HG02870 (cell line): ENCODE measurements around the gene ARHGAP12.

Experiments used
- ATAC-seq: cut with Tn5 transposase; IDR thresholded peaks from one replicate; pipeline ENCODE4 v1.9.1; 2021; ENCODE audit warnings: mild to moderate bottlenecking, moderate library complexity; ENCODE audit not compliant: unreplicated experiment

The ARHGAP12 gene

DNA sequence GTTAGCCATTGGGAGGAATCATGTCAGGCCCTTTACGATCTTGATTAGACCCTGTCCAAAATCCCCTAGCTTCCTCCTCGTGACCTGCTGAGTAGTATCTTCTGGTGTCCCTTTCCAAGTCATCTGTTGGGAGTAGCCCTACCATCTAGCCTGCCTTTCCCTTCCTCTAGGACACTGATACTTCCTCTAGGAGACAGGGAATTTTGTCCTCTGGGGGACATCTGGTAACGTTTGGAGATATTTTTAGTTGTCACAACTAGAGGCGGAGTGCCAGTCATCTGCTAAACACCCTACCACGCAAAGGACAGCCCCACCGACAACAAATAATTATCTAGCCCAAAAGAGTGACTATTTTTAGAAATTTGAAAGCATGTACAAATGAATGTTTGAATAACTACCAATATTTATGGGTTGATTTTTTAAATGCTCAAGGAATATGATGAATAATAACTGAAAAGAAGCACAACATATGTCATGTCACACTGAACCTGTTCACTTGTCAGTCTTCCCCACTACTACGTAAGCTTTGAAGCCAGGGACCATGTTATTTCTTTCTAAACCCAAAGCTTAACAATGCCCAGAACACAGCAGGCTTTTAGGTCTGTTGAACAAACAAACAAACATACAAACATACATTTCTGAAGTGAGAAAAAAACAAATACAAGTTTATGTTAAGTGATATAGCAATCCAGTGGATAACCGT lies 105.9 kb downstream of the ARHGAP12 start:
- no peak for ATAC-seq

DNA sequence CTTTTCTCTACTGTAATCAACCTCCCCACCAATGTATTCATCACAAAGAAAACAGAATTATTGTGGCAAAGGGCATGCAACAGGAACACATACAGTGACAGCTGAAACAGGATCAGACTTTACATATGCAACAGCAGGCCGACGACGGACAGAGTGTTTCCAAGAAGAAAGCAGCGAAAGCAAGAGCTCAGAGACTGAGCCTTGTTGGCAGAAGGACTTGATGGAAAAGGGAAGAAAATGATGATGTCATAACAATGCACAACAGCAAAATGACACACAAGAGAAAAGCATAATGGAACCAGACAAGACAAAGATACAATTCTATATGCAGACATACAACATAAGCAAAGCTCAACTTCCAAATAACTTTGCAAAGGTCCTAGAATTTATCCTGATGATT lies 106.5 kb downstream of the ARHGAP12 start:
- ATAC-seq: no peak

- no peak for ATAC-seq
Measured at GRCh38 chr10:31820778-31821369, 107.8 kb downstream of the ARHGAP12 start.

GRCh38 chr10:31820096-31820495 lies 108.5 kb downstream of the ARHGAP12 start:
- no peak for ATAC-seq

DNA sequence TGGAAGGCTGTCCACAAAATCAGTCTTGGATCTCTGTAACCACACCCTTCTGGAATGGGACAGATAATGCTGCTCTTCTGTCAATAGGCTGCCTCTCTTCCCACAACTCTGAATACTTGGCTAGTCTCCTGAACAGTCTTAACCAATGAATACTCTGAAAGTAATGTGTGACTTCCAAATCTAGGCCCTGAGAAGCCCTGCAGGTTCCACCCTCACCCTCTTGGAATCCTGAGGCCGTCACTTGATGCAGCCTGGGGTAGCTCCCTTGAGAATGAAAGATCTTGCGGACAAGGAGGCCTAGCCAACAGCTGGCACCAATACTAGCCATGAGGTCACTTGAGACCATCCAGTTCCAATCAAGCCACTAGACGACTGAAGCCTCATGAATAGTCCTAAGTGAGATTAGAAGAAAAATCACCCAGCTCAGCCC lies 109.2 kb downstream of the ARHGAP12 start:
- no peak for ATAC-seq

DNA sequence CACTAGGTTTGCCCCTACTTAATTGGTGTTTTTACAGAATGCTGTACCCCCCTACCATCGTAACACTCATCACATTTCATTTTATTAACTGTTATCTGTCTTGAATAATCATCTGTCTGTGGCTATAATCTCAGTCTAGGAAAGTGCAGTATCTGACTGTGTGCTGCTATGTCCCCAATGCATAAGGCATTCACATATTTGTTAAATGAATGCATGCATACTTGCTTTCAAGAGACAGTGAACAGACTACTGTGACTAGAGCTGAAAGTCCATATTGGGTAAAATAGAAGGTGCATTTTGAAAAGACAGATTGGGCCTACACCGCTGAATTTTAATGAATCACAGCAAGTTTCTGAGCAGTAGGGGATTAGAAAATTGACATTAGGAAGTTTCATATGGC lies 112.3 kb downstream of the ARHGAP12 start:
- ATAC-seq: no peak

DNA sequence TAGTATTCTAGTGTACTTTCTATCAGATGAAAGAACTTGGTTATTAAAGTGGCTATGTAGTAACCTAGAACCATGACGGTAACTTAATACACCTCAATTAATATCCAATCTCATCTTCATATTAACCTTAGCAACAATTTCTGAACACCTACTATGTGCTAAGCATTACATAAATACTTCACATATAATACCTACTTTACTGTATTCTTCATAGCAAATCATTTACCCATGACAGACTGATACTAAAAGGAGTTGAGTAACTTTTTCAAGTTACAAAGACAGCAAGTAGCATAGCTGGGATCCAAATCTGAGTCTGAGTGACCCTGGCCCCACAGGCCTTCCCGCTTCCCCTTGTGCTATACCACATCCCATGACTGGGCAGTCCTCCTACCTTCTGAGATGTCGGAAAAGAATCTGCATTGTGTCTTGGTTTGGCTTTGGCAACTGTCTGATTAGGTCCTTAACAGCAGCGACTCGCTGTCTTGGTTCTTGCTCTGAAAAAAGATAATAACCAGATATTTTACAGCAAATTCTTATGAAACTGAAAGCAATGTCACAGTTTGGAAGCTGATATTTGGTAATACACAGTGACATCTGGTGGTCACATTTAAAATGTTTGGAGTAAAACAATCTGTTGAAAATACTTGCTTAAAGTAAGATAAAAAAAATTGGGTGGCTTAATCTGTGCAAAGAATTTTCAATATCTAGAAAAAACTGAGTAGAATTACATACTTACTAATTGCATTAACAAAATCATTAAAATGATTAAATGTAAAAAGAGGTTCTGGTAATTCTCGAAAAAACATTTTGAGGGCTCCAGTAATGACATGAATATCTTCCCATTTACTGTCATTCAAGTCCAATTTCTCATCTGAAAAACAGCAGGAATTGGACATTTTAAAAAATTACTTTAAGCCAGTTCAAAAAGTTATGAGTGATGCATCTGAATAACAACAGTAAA lies 120.1 kb downstream of the ARHGAP12 start:
- ATAC-seq: no peak

GRCh38 chr10:31804352-31804810 lies 124.2 kb downstream of the ARHGAP12 start:
- no peak for ATAC-seq

- ATAC-seq: no peak
Measured at GRCh38 chr10:31803606-31804351, 124.9 kb downstream of the ARHGAP12 start.

DNA sequence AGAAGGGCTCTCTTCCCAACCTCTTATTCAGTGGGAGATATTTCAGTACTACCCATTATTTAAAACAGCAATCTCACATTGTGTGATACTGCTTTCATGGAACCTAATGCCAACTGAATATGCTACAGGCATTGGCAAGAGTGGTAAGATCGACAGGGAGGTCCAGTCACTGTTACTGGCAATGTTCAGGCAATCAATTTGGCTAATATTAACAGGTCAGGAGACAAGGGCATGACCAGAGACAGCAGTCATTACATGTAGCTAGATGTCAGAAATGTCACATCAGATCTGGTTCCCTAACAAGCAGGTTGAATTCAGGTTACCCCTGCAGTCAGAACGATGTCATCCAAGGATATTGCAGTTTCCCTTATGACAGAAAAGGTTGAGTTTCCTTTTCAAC lies 129.4 kb downstream of the ARHGAP12 start:
- no peak for ATAC-seq

GRCh38 chr10:31792745-31793144 lies 135.9 kb downstream of the ARHGAP12 start:
- no peak for ATAC-seq

DNA sequence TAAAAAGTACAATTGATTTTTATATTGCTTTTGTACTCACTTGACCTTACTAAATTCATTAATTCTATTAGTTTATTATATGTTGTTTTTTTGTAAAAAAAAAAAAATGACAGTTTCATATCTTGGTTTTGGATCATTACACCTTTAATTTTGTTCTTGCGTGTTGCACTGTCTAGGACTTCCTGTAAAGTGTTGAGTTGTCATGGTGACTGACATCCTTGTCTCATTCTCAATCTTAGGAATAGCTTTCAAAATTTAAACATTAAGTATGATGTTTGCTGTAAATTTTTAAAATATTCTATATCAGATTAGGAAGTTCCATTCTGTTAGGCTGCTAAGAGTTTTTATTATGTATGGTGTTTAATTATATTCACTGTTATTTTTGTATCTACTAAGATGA lies 139.1 kb downstream of the ARHGAP12 start:
- ATAC-seq: no peak

DNA sequence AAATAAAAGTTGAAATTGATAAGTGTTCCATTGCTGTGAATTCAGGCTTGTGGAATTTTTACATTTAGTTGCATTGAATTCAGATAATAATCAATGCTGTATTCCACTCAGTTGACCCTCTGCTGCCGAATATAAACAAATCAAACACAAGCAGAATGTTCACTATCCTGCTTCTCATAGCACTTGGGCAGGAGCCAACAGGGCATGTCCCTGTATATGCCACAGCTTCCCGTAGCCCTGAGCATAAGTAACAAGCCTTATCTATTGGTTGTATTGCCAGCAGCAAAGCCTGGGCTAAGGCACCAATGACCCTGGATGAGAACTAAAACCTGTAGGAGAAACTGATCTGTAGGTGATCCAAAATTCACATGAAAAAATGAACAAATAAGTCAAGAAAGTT lies 145.9 kb downstream of the ARHGAP12 start:
- no peak for ATAC-seq

DNA sequence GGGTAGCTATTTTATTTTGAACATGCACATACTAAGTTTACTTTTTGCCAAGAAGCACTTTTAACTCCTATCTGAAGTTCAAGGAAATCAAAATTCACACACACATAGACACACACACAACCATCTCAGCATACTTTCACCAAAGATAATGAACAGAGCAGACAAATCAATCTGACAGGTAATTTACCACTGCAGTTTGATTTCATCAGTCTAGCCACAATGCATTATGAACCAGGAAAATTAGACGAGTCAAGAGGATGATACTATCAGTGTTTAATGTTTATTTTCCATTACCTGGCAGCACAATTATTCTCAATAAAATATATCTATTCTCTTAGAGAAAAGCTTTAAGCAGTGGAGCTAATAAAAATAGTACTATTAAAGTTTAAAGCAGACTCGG lies 147.9 kb downstream of the ARHGAP12 start:
- ATAC-seq: no peak

DNA sequence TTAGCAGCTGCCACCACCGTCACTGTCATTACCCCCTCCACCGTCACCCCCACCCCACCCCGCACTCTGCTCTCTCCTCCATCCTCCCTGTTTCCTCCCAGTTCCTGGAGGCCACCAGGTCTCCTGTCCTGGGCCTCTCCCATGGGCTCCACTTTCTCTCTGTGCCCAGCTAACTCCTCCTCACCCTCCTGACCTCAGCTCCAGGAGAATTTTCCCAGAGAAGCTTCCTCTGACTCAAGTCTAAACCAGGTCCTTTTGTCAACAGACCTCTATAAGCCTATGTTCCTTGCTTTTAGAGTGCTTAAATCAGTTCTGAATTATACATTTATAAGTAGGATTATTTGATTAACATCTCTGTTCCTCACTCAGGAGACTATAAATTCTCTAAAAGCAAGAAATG lies 150.0 kb downstream of the ARHGAP12 start:
- no peak for ATAC-seq

DNA sequence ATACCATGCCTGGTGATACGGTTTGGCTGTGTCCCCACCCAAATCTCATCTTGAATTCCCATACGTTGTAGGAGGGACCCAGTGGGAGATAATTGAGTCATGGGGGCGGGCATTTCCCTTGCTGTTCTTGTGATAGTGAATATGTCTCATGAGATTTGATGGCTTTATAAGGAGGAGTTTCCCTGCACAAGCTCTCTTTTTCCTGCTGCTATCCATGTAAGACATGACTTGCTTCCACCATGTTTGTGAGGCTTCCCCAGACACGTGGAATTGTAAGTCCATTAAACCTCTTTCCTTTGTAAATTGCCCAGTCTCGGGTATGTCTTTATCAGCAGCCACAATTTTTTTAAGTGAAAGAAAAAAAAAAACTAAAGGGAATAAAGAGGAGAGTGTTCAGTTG lies 152.5 kb downstream of the ARHGAP12 start:
- no peak for ATAC-seq

DNA sequence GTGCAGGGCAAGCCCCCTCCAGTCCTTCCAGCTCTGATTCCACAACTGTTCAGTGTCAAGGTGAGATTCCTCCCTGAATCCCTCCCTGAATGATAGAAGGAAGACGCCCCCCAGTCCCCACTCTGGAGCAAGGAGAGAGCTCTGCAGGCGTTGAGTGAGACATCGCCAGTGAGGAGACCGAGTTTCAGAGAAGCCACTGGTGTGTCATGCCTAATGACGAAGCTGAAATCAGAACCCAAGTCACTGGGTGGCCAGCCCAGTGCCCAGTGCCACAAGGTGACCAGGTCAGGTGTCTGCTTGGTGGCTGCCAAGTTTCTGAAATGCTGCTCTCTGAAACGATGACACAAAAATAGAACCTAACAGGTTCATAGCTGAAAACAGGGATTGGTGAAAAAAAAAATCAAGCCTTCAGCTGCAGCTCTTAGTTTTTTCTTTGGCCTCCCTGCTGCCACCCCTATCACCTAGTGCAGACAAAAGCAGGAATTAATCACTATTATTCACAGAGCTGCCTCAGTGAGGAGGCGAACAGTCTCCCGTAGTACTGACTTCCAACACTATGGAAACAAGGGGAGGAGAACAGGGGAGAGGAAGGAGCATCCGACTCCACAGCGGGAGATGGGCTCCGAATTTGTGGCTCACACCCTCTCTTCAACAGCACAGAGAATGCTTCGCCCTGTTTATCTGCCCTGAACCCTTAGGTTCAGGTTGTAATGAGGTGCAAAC lies 153.5 kb downstream of the ARHGAP12 start:
- no peak for ATAC-seq

DNA sequence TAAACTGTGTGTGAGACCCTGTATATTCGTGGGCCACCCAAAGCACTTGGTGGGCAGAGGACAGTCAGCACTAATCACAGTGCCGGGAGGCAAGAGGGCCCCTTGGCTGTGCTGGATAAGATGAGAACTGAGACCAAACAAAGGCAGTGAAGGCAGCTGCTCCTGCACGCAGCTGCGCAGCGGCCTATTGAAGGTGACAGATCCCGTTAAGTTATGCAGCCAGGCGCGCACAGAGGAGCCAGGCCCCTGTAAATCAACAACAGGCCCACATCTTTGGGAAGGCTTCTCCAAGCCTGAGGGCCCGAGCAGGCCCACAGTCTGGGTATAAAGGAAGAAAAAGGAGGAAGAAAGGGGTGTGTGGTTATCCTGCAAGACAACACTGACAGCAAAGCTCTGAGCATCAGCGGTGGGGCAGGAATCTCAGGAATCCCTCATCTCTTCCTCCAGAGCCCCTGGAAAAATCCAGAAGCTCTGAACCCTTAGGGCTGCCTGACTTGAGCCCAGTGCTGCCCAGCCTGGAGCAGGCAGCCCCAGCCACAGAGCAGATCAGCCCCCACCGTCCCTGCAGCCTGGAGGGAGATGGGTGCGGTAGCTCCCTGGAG lies 154.2 kb downstream of the ARHGAP12 start:
- ATAC-seq: no peak

DNA sequence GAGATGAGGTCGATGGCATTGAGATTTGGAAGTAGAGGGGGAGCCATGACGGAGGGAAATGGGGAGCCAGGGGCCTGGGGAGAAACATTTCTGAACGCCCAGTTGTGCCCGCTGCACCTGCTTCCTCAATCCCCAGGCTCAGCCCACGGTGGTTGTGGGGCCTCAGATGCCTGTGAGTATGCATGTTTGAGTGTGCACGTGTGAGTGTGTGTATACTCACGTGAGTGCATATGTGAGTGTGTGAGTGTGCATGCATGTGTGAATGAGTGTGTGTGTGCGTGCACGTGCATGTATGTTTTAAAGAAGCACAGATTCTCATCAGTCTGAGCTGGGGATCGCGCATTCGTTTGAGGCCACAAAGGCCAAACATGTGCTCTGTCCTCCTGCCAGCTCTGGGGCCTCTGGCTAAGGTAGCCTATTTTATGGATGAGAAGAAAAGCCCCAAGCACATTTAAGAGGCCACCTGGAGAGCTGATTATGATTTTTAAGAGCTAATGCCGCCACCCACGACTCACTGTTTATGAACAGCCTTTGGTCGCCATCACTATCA lies 154.8 kb downstream of the ARHGAP12 start:
- ATAC-seq: no peak
